ENCODE data around the gene SHISA7. TPM values are rescaled to one million over a fixed set of nuclear protein-coding genes. Genes with fewer than 3 reads are reported as not detected.

SHISA7 gene
- total RNA-seq, 4 donors from 2014 or later, result not detected

- Histone ChIP-seq H3K9me3 (no peaks in the 10 kb centered on the region), H3K4me1 (peaks cover 0 to 15% (median 2%) of the 10 kb centered on the region in 4 donors), H3K36me3 (no peaks in the 10 kb centered on the region), H3K27ac (no peak overlapping the region), H3K27me3 (no peaks in the 10 kb centered on the region), H3K4me3 (no peak overlapping the region)
- TF ChIP-seq, protein P1, sequence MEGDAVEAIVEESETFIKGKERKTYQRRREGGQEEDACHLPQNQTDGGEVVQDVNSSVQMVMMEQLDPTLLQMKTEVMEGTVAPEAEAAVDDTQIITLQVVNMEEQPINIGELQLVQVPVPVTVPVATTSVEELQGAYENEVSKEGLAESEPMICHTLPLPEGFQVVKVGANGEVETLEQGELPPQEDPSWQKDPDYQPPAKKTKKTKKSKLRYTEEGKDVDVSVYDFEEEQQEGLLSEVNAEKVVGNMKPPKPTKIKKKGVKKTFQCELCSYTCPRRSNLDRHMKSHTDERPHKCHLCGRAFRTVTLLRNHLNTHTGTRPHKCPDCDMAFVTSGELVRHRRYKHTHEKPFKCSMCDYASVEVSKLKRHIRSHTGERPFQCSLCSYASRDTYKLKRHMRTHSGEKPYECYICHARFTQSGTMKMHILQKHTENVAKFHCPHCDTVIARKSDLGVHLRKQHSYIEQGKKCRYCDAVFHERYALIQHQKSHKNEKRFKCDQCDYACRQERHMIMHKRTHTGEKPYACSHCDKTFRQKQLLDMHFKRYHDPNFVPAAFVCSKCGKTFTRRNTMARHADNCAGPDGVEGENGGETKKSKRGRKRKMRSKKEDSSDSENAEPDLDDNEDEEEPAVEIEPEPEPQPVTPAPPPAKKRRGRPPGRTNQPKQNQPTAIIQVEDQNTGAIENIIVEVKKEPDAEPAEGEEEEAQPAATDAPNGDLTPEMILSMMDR (IDR thresholded peaks at IDR 0.05), result no peak
- no peak for TF ChIP-seq POLR2A (IDR thresholded peaks at IDR 0.05)
- no peak for DNase-seq
Observed at GRCh38 chr19:55465460-55466240, 22.6 kb upstream of the SHISA7 start.

GRCh38 chr19:55464662-55465054 is 21.6 kb upstream of the SHISA7 start, which contains the start of gene C19orf85:
TSS of gene C19orf85 (minus strand) at chr19:55464751. CDS start at chr19:55464554, 197 bp downstream.
- no peaks in the 10 kb centered on the region for H3K9me3 ChIP-seq
- peaks cover 0 to 22% (median 2%) of the 10 kb centered on the region in 4 donors for H3K4me1 ChIP-seq
- no peaks in the 10 kb centered on the region for H3K36me3 ChIP-seq
- DNase-seq, result no peak
- no peak for TF ChIP-seq POLR2A (IDR thresholded peaks at IDR 0.05)
- TF ChIP-seq, protein P1 (IDR thresholded peaks at IDR 0.05), result no peak
- no peaks in the 10 kb centered on the region for H3K27me3 ChIP-seq
- H3K4me3 ChIP-seq, result no peak within 1 kb of the TSS
- no peak within 1 kb of the TSS for H3K27ac ChIP-seq

DNA sequence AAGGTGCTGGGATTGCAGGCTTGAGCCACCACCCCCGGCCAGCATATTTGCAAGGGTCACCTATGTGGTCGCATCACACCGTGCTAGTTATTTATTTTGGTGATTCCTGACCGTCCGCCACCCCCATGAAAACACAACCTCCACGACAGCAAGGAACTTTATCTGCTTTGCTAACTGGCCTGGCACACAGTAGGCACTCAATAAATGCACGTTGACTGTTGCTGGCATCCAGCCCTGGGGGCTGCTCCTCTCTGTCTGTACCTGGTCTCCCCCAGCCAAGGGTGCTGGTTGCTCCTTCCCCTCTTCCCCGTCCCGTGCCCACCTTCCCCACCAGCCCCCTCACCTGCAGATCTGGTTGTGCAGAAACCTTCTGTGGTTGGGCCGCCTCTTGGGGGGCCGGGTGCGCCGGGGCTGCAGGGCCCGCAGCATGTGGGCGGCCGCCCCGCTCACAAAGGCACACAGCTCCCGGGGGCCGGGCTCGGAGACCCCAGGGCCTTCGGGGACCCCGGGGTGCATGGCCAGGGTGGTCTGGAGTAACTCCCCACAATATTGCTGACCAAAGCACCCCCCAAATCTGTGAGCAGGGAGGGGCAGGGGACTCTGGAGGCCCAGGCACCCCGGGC is 21.1 kb upstream of the SHISA7 start:
- H3K4me3 ChIP-seq, result no peak overlapping the region
- peaks cover 0 to 27% (median 2%) of the 10 kb centered on the region in 4 donors for H3K4me1 ChIP-seq
- TF ChIP-seq POLR2A (IDR thresholded peaks at IDR 0.05), result no peak
- TF ChIP-seq, protein P1 (IDR thresholded peaks at IDR 0.05), result no peak
- H3K27ac ChIP-seq, result no peak overlapping the region
- no peak for DNase-seq
- no peaks in the 10 kb centered on the region for H3K9me3 ChIP-seq
- no peaks in the 10 kb centered on the region for H3K27me3 ChIP-seq
- no peaks in the 10 kb centered on the region for H3K36me3 ChIP-seq

- Histone ChIP-seq H3K4me3 (no peak overlapping the region), H3K36me3 (no peaks in the 10 kb centered on the region), H3K4me1 (peaks cover 0 to 27% (median 2%) of the 10 kb centered on the region in 4 donors), H3K27ac (no peak overlapping the region), H3K27me3 (no peaks in the 10 kb centered on the region), H3K9me3 (no peaks in the 10 kb centered on the region)
- TF ChIP-seq, protein P1 (IDR thresholded peaks at IDR 0.05), result no peak
- no peak for TF ChIP-seq POLR2A (IDR thresholded peaks at IDR 0.05)
- DNase-seq, result no peak
Observed at GRCh38 chr19:55463583-55464031, 20.5 kb upstream of the SHISA7 start.

GRCh38 chr19:55462722-55463121 is 19.6 kb upstream of the SHISA7 start:
- no peak for DNase-seq
- H3K27me3 ChIP-seq, result no peaks in the 10 kb centered on the region
- no peaks in the 10 kb centered on the region for H3K9me3 ChIP-seq
- H3K36me3 ChIP-seq, result no peaks in the 10 kb centered on the region
- no peak overlapping the region for H3K27ac ChIP-seq
- TF ChIP-seq POLR2A (IDR thresholded peaks at IDR 0.05), result no peak
- TF ChIP-seq, protein P1 (IDR thresholded peaks at IDR 0.05), result no peak
- peaks cover 0 to 22% (median 2%) of the 10 kb centered on the region in 4 donors for H3K4me1 ChIP-seq
- no peak overlapping the region for H3K4me3 ChIP-seq
